HL-60 (cell line): ENCODE data around the gene ASB15.

Experiments
- POLR2AphosphoS5 ChIP-seq: IDR thresholded peaks from 2 replicates; pipeline ENCODE4 v1.6.1; 2012; ENCODE audit warnings: low read depth
- SPI1 ChIP-seq: IDR thresholded peaks from 2 replicates; pipeline ENCODE4 v1.6.1; 2012; ENCODE audit warnings: low read depth, mild to moderate bottlenecking, borderline replicate concordance
- TF ChIP-seq, protein P1 (sequence below): IDR thresholded peaks from one replicate; pipeline ENCODE4 v1.5.1; 2011; ENCODE audit warnings: low read length, control low read depth, inconsistent platforms; ENCODE audit not compliant: insufficient read depth
- TF ChIP-seq, protein P2 (sequence below): IDR thresholded peaks from 2 replicates; pipeline ENCODE4 v1.6.1; 2012; ENCODE audit warnings: low read depth; ENCODE audit not compliant: insufficient replicate concordance

DNA sequence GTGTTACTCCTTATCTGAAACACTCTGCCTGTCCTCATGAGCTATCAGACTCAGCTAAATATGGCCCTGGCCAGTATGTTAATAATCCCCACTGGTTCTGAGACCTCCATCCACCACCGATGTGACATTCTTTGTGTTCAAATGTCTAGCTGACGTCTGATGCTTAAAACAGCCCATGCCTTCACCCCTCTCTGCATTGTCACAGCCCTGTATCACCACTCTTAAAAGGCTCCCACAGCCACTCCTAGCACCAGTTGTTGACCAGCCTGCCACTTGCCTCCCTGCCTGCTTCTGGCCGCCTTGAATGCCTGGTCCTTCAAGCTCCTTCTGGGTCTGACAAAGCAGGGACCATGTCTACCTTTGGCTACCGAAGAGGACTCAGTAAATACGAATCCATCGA is 54.0 kb downstream of the ASB15 start, which contains the start of gene LMOD2:
- TF ChIP-seq, protein P1, sequence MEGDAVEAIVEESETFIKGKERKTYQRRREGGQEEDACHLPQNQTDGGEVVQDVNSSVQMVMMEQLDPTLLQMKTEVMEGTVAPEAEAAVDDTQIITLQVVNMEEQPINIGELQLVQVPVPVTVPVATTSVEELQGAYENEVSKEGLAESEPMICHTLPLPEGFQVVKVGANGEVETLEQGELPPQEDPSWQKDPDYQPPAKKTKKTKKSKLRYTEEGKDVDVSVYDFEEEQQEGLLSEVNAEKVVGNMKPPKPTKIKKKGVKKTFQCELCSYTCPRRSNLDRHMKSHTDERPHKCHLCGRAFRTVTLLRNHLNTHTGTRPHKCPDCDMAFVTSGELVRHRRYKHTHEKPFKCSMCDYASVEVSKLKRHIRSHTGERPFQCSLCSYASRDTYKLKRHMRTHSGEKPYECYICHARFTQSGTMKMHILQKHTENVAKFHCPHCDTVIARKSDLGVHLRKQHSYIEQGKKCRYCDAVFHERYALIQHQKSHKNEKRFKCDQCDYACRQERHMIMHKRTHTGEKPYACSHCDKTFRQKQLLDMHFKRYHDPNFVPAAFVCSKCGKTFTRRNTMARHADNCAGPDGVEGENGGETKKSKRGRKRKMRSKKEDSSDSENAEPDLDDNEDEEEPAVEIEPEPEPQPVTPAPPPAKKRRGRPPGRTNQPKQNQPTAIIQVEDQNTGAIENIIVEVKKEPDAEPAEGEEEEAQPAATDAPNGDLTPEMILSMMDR: no peak
- TF ChIP-seq POLR2AphosphoS5 (no peak), SPI1 (no peak)
- TF ChIP-seq, protein P2, sequence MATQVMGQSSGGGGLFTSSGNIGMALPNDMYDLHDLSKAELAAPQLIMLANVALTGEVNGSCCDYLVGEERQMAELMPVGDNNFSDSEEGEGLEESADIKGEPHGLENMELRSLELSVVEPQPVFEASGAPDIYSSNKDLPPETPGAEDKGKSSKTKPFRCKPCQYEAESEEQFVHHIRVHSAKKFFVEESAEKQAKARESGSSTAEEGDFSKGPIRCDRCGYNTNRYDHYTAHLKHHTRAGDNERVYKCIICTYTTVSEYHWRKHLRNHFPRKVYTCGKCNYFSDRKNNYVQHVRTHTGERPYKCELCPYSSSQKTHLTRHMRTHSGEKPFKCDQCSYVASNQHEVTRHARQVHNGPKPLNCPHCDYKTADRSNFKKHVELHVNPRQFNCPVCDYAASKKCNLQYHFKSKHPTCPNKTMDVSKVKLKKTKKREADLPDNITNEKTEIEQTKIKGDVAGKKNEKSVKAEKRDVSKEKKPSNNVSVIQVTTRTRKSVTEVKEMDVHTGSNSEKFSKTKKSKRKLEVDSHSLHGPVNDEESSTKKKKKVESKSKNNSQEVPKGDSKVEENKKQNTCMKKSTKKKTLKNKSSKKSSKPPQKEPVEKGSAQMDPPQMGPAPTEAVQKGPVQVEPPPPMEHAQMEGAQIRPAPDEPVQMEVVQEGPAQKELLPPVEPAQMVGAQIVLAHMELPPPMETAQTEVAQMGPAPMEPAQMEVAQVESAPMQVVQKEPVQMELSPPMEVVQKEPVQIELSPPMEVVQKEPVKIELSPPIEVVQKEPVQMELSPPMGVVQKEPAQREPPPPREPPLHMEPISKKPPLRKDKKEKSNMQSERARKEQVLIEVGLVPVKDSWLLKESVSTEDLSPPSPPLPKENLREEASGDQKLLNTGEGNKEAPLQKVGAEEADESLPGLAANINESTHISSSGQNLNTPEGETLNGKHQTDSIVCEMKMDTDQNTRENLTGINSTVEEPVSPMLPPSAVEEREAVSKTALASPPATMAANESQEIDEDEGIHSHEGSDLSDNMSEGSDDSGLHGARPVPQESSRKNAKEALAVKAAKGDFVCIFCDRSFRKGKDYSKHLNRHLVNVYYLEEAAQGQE: no peak
